ENCODE results near the gene JARID2.
A peak's percentile ranks its signal among the peaks of the same experiment; 100 is the strongest.

Gene JARID2

DNA sequence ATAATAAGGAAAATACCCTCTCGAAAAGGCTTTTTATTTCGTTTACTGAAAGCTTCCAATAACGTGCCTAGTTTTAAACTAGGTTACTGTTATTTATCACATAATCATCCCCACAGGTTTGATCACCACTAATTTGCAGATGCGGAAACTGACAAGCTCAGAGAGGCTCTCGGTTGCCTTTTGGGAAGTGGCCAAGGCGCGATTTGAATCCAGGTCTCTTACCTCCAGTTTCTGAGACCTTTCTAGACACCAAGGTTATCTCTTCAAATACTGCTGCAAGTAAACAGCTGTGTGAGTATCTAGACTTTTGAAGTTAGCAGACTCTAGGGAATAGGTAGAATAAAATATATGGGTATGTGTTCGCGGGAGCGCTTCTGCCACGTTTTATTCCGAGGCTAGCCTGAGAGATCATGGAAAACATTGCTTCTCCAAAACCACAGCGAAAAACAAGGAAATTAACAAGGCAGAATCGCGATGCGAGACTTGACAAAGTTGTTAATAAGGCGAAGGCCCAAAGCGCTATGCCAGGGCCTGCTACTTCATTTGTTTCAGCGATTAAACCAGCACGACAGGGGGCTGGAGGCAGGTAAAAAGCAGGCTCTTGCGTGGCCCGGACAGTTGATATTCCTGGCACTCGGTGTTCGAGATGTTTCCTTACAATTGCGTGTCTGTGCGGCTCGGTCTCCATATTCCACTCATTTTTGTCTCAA lies 1.8 kb upstream of the JARID2 start:
- peak overlapping the region; percentile 44; the same call in 1 of the 2 replicates for H3K27ac ChIP-seq
- TF ChIP-seq FOXP2 (optimal IDR thresholded peaks at IDR 0.05; ENCODE audit: control extremely low read depth, extremely low read length, insufficient read depth) (no peak), EZH2 (IDR thresholded peaks at IDR 0.05) (no peak), POLR2AphosphoS5 (IDR thresholded peaks at IDR 0.05; ENCODE audit: borderline replicate concordance, low read depth, low read length) (no peak)
- DNase-seq (ENCODE audit: low read depth, low spot score), result no peak
- peak overlapping the region; percentile 93 for H3K4me3 ChIP-seq
- H3K9ac ChIP-seq (ENCODE audit: insufficient read length), result peak overlapping the region; percentile 93
- no peaks in the 10 kb centered on the region for H3K9me3 ChIP-seq (ENCODE audit: low read depth, low read length)
- no peaks in the 10 kb centered on the region for H3K36me3 ChIP-seq (ENCODE audit: insufficient read depth, low read length)

DNA sequence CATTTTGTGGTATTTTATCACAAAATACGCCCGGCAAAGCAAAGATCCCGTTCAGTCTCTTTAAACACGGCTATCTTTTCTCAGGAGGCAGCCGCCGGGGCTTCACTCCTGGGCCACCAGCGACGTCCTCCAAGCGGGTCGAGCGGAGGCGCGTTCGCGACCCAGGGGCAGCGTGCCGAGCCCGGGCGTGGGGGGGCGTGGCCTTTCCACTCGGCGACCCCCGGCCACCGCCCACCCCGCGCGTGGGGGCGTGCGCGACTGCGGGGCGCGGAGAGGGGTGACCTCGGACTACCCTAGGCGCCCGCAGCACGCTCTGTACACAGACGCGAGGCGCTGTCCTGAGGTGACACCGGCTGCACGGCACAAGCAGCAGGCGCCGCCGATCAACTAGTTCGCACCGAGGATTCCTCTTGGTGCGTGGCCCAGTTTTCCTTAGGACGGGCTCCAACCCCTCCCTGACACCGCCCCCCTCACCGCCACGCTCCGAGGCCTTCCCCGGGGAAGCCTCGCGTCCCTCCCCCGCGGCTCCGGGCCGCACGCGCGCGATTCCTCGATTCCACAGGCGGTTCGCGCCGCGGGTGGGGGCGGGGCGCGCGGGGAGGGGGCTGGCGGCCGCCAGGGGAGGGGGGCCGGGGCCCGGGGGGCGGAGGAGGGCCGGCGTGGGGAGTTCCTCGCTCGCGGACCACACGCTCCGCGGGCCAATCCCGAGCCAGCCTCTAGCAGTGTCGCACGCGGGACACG lies 1.1 kb upstream of the JARID2 start:
- H3K27ac ChIP-seq, result no peak overlapping the region; the same call in 1 of the 2 replicates
- H3K9ac ChIP-seq (ENCODE audit: insufficient read length), result peak overlapping the region; percentile 93
- no peak for DNase-seq (ENCODE audit: low read depth, low spot score)
- no peak; the same call in 1 of the 2 replicates for TF ChIP-seq POLR2AphosphoS5 (IDR thresholded peaks at IDR 0.05; ENCODE audit: borderline replicate concordance, low read depth, low read length)
- no peak for TF ChIP-seq FOXP2 (optimal IDR thresholded peaks at IDR 0.05; ENCODE audit: control extremely low read depth, extremely low read length, insufficient read depth)
- no peak for TF ChIP-seq EZH2 (IDR thresholded peaks at IDR 0.05)
- H3K9me3 ChIP-seq (ENCODE audit: low read depth, low read length), result no peaks in the 10 kb centered on the region
- no peaks in the 10 kb centered on the region for H3K36me3 ChIP-seq (ENCODE audit: insufficient read depth, low read length)
- H3K4me3 ChIP-seq, result peak overlapping the region; percentile 93

DNA sequence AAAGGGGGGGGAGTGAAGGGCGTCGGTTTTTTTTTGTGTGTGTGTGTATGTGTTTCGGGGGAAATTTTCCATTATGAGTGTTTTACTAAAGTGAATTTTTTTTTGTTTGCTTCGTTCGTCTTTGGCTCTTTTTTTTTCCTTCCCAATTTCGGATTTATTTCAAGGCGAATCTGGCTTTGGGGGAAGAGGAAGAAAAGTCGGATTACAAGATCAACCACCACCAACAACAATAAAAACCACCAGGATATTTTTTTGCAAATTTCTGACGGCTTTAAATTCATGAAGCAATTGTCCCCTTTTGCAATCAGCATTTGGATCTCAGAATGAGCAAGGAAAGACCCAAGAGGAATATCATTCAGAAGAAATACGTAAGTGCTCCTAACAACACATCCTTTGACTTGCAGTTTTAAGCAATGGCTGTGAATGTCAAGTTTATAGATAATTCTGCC lies 372 bp downstream of the JARID2 start:
- Histone ChIP-seq H3K27ac (peak overlapping the region; percentile 96; the same call in 1 of the 2 replicates), H3K9ac (ENCODE audit: insufficient read length) (peak overlapping the region; percentile 93), H3K9me3 (ENCODE audit: low read depth, low read length) (no peaks in the 10 kb centered on the region), H3K36me3 (ENCODE audit: insufficient read depth, low read length) (no peaks in the 10 kb centered on the region), H3K4me3 (peak overlapping the region; percentile 93)
- no peak for DNase-seq (ENCODE audit: low read depth, low spot score)
- TF ChIP-seq FOXP2 (optimal IDR thresholded peaks at IDR 0.05; ENCODE audit: control extremely low read depth, extremely low read length, insufficient read depth), result no peak
- TF ChIP-seq POLR2AphosphoS5 (IDR thresholded peaks at IDR 0.05; ENCODE audit: borderline replicate concordance, low read depth, low read length), result no peak
- TF ChIP-seq EZH2 (IDR thresholded peaks at IDR 0.05), result no peak

DNA sequence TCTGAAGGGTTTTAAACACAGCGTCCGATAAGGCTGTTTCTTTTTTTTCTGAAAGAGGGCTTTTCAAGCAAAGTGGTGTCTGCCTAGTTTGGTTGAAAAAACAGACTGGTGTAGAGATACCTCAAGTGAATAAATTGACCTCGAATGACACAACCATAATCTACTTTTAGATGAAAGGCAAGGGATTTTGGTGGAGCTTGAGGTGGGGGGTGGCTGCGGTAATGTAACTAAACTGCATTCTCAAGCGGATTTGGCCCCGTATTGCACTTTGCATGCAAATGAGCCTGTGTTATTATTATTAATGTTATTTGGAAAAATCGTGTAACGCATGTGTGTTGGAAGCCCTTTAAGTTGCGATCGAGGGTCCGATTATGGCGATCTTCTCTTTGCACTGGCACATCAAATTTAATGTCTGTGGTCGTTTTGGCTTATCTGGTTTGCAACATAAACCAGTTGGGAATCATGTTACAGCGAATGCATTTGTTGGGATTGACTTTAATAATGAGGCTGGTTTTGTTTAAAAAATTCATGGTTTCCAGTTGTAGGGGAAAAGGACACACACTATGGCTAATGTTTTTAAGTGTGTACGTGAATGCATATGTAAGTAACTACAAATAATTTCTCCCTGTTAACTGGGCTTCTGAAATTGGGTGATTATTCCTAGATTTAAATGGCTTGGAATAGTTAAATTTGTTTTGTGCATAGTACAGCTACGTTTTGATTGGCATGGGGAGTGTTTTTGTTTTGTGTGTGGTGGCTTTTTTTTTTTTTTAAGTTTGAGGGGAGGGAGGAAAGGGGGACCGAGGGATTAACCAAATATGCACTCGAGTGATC lies 1.0 kb downstream of the JARID2 start:
- no peak for DNase-seq (ENCODE audit: low read depth, low spot score)
- Histone ChIP-seq H3K27ac (peak overlapping the region; percentile 96), H3K36me3 (ENCODE audit: insufficient read depth, low read length) (no peaks in the 10 kb centered on the region), H3K9ac (ENCODE audit: insufficient read length) (peak overlapping the region; percentile 93), H3K4me3 (peak overlapping the region; percentile 93), H3K9me3 (ENCODE audit: low read depth, low read length) (no peaks in the 10 kb centered on the region)
- TF ChIP-seq POLR2AphosphoS5 (IDR thresholded peaks at IDR 0.05; ENCODE audit: borderline replicate concordance, low read depth, low read length) (no peak; the same call in 1 of the 2 replicates), FOXP2 (optimal IDR thresholded peaks at IDR 0.05; ENCODE audit: control extremely low read depth, extremely low read length, insufficient read depth) (no peak), EZH2 (IDR thresholded peaks at IDR 0.05) (no peak)

DNA sequence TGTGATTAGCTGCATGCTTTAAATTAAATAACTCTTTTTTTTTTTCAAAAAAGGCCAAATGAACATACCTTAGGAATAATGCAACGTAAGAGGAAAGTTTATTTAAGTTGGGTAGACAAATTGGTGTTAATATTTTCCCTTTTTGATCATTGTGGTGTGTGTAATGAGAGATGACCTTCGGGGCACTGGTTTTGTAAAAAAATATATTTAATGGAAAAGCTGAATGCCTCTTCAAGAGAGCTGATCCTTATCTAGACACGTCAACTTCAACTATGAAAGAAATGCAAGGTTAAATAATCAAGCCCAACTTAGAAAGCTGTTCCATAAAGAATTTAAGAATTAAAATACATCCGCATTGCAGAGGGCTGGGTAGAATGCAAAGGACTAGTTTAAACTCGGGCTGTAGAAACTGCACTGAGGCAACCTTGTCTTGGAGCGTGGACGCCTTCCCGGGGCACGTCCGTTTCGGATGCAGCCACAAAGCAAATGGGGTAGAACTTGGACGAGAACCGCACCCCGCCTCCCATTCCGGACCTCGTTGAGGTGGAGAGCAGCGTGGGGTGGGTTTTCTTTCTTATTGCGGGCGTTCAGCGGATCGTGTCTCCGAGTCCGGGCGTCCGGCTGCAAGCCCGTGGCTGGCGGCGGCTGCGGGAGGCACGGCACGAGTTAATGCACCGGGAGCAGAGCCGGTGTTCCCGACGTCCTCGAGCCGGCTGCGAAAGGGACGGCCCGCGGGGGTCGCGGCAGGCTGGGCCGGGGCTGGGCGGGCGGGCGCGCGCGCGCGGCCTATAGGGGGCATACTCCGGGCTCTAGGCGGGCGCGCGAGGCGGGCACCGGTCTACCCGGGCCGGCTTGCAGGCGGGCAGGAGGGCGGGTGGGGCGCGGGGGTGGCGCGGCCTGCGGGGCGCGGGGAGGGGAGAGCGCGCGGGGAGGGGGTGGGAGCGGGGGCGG lies 1.9 kb downstream of the JARID2 start:
- H3K9me3 ChIP-seq (ENCODE audit: low read depth, low read length), result no peaks in the 10 kb centered on the region
- peak overlapping the region; percentile 93 for H3K4me3 ChIP-seq
- peak overlapping the region; percentile 93 for H3K9ac ChIP-seq (ENCODE audit: insufficient read length)
- H3K36me3 ChIP-seq (ENCODE audit: insufficient read depth, low read length), result no peaks in the 10 kb centered on the region
- no peak for DNase-seq (ENCODE audit: low read depth, low spot score)
- peak overlapping the region; percentile 25 for H3K27ac ChIP-seq
- no peak for TF ChIP-seq FOXP2 (optimal IDR thresholded peaks at IDR 0.05; ENCODE audit: control extremely low read depth, extremely low read length, insufficient read depth)
- no peak for TF ChIP-seq EZH2 (IDR thresholded peaks at IDR 0.05)
- no peak for TF ChIP-seq POLR2AphosphoS5 (IDR thresholded peaks at IDR 0.05; ENCODE audit: borderline replicate concordance, low read depth, low read length)

DNA sequence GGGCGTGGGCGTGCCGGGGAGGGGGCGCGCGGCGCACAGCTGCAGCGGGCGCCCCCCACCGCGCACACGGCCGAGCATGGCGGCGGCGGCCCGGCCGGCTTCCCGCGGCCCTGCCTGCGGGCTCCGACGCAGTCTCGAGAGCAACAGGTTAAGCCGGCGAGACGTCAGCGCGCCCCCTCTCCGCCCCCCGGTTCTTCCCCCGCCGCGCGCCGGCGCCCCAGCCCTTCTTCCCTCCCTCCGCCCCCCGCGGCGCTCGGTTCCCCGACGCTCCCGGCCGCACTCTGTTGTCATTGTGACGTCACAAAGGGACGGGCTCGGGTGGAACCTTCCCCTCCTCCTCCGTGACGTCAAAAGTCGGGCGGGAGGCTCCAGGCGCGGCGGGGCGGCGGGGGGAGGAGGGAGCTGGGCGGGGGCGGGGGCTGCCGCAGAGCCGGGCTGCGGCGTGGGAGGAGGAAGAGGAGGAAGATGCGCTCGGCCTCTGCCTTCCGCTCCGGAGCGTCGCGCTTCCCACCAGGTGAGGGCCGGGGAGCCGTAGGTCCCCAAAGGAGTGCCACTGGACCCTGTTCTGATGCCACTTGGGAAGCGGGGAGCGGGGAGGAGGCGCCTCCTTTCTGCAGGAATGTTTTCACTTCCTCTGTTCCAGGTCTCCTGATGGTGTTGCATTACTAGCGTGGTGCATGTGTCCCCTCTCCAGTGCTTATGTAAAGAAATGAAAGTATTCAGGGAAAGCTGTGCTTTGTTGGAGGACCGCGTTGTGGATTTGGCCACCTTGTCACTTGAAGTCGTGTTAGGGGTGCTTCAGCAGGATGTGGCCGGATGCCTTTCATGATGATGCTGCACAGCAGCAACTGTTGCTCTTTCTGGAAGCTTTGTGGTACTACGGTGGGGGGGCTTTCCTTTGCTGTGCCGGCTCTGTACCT lies 2.8 kb downstream of the JARID2 start:
- no peak for DNase-seq (ENCODE audit: low read depth, low spot score)
- TF ChIP-seq POLR2AphosphoS5 (IDR thresholded peaks at IDR 0.05; ENCODE audit: borderline replicate concordance, low read depth, low read length), result no peak; the same call in 1 of the 2 replicates
- TF ChIP-seq EZH2 (IDR thresholded peaks at IDR 0.05), result no peak
- peak; percentile 25 for TF ChIP-seq FOXP2 (optimal IDR thresholded peaks at IDR 0.05; ENCODE audit: control extremely low read depth, extremely low read length, insufficient read depth)
- Histone ChIP-seq H3K27ac (peak overlapping the region; percentile 48), H3K4me3 (peak overlapping the region; percentile 79), H3K9me3 (ENCODE audit: low read depth, low read length) (no peaks in the 10 kb centered on the region), H3K36me3 (ENCODE audit: insufficient read depth, low read length) (peaks cover 6% of the 10 kb centered on the region; the same call in 1 of the 2 replicates), H3K9ac (ENCODE audit: insufficient read length) (peak overlapping the region; percentile 41)
